SK-N-MC (cell line): ENCODE measurements around the gene ZNF891.

Experiments used
- EZH2 ChIP-seq: fragments of 200-600 bp; sonication (generic); IDR thresholded peaks from one replicate; pipeline ENCODE4 v1.6.1; 2017; ENCODE audit warnings: antibody characterized with exemption
- FOXP2 ChIP-seq: optimal IDR thresholded peaks from 2 replicates; pipeline ENCODE3; 2011; ENCODE audit warnings: mild to moderate bottlenecking, moderate library complexity; ENCODE audit not compliant: insufficient read depth; ENCODE audit errors: extremely low read length, control extremely low read depth
- POLR2AphosphoS5 ChIP-seq: IDR thresholded peaks from 2 replicates; pipeline ENCODE4 v1.6.1; 2012; ENCODE audit warnings: mild to moderate bottlenecking, low read depth, low read length, borderline replicate concordance

DNA sequence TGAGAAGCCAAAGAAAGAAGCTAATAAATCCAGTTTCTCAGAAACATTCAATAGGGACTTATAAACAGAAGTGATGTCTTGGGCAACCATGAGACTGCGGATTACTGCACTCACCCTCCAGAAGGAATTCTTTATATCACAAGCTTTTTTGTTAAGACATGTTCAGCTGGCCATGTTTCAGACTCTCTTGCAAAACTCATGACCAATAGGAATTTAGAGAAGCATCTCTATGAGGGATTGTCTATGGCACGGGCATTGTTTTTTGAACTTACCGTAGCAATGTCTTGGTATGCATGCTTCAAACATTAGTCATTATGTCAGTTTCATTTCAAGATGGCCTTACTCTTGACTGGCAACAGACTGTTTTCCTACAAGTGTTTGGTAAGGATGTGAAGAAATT, 35.7 kb upstream of the ZNF891 start:
- TF ChIP-seq POLR2AphosphoS5 (no peak), EZH2 (no peak), FOXP2 (no peak)
